Neural progenitor cell (in vitro differentiated cells): ENCODE data around the gene PHF14. TPM values are rescaled to one million over a fixed set of nuclear protein-coding genes. Genes with fewer than 3 reads are reported as not detected.

Experiments used
- DNase-seq: peaks from one replicate; pipeline ENCODE4 v3.0.0-alpha.2; 2016; ENCODE audit warnings: low spot score
- H2AFZ ChIP-seq: fragments of 200-600 bp; sonication (generic); replicated peaks from 2 replicates; pipeline ENCODE4 v1.6.1; 2016; ENCODE audit warnings: antibody characterized with exemption
- H3F3A ChIP-seq: fragments of 200-600 bp; sonication (generic); 2 replicates; pipeline ENCODE4 v1.6.1; 2016; ENCODE audit warnings: antibody characterized with exemption, low read depth
- H3K27ac ChIP-seq: fragments of 200-600 bp; sonication (generic); 2 replicates; pipeline ENCODE4 v1.5.1; 2016; ENCODE audit warnings: mild to moderate bottlenecking
- H3K27me3 ChIP-seq: fragments of 200-600 bp; sonication (generic); 2 replicates; pipeline ENCODE4 v1.6.1; 2016; ENCODE audit warnings: mild to moderate bottlenecking, moderate library complexity
- H3K36me3 ChIP-seq: fragments of 200-600 bp; sonication (generic); 2 replicates; pipeline ENCODE4 v1.5.1; 2016
- H3K4me1 ChIP-seq: fragments of 200-600 bp; sonication (generic); 2 replicates; pipeline ENCODE4 v1.6.1; 2016; ENCODE audit warnings: mixed run types
- H3K4me2 ChIP-seq: fragments of 200-600 bp; sonication (generic); 2 replicates; pipeline ENCODE4 v1.6.1; 2016
- H3K4me3 ChIP-seq: fragments of 200-600 bp; sonication (generic); 2 replicates; pipeline ENCODE4 v1.5.1; 2016
- H3K79me2 ChIP-seq: fragments of 200-600 bp; sonication (generic); 2 replicates; pipeline ENCODE4 v1.6.1; 2016; ENCODE audit warnings: low read depth
- H3K9ac ChIP-seq: fragments of 200-600 bp; sonication (generic); 2 replicates; pipeline ENCODE4 v1.6.1; 2016
- H3K9me3 ChIP-seq: fragments of 200-600 bp; sonication (generic); 2 replicates; pipeline ENCODE4 v1.5.1; 2016; ENCODE audit warnings: low read depth
- H4K20me1 ChIP-seq: fragments of 200-600 bp; sonication (generic); 2 replicates; pipeline ENCODE4 v1.6.1; 2016; ENCODE audit warnings: low read depth
- H3K27ac Mint-ChIP-seq: 3 replicates; pipeline ENCODE4 v1.8.0; 2021; ENCODE audit warnings: mixed read lengths
- H3K27me3 Mint-ChIP-seq: 2 replicates; pipeline ENCODE4 v1.8.0; 2022; ENCODE audit warnings: low read depth, mild to moderate bottlenecking, inconsistent platforms, moderate library complexity, mixed read lengths; ENCODE audit not compliant: insufficient read depth
- H3K36me3 Mint-ChIP-seq: 3 replicates; pipeline ENCODE4 v1.8.0; 2021; ENCODE audit warnings: mixed read lengths
- H3K4me1 Mint-ChIP-seq: 3 replicates; pipeline ENCODE4 v1.8.0; 2021; ENCODE audit warnings: mixed read lengths
- H3K4me3 Mint-ChIP-seq: 3 replicates; pipeline ENCODE4 v1.8.0; 2021; ENCODE audit warnings: mild to moderate bottlenecking, moderate library complexity, mixed read lengths
- H3K9me3 Mint-ChIP-seq: 3 replicates; pipeline ENCODE4 v1.8.0; 2020; ENCODE audit warnings: mixed read lengths
- CTCF ChIP-seq: fragments of 200-600 bp; sonication (generic); IDR thresholded peaks from 2 replicates; pipeline ENCODE4 v1.5.1; 2017; ENCODE audit warnings: antibody characterized with exemption, mild to moderate bottlenecking
- EZH2 ChIP-seq: fragments of 200-600 bp; sonication (generic); IDR thresholded peaks from 2 replicates; pipeline ENCODE4 v1.6.1; 2017; ENCODE audit warnings: antibody characterized with exemption, mild to moderate bottlenecking, moderate library complexity
- EZH2phosphoT487 ChIP-seq: fragments of 200-600 bp; sonication (generic); IDR thresholded peaks from 2 replicates; pipeline ENCODE4 v1.6.1; 2017; ENCODE audit warnings: antibody characterized with exemption
- total RNA-seq: library from RNA; depleted of rRNA; stranded (reverse); fragments of >200 nt; gene quantifications from 2 replicates; pipeline ENCODE4 v1.2.3, GENCODE V29; 2015; ENCODE audit warnings: low replicate concordance

PHF14 gene
- total RNA-seq, 1 donor from 2014 or later, result 80.4 TPM

DNA sequence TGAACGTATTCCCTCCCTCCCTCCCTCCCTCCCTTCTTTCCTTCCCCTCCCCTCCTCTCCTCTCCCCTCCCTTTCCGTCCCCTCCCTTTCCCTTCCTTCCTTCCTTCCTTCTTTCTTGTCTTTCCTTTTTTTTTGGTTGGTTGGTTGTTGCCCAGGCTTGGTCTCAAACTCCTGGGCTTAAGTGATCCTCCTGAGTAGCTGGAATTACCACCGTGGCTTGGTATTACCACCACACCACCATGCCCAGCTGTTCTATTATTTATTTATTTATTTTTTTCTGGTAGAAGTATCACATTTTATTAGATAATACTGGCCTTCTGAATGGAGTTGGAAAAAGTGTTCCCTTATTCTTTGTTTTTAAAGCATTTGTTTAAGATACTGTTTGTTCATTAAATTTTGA is 95.9 kb downstream of the PHF14 start:
- H3K36me3 ChIP-seq, result no peaks in the 10 kb centered on the region

GRCh38 chr7:11077816-11078215 is 104.1 kb downstream of the PHF14 start:
- Mint-ChIP-seq H3K9me3 (no peaks in the 10 kb centered on the region), H3K4me3 (no peak overlapping the region), H3K27ac (no peak overlapping the region), H3K27me3 (no peaks in the 10 kb centered on the region), H3K4me1 (peaks cover 5% of the 10 kb centered on the region), H3K36me3 (peaks cover 15% of the 10 kb centered on the region)
- Histone ChIP-seq H3K27ac (no peak overlapping the region), H3F3A (peaks cover 7% of the 10 kb centered on the region), H3K79me2 (no peaks in the 10 kb centered on the region), H2AFZ (no peak overlapping the region), H4K20me1 (no peaks in the 10 kb centered on the region), H3K27me3 (no peaks in the 10 kb centered on the region), H3K36me3 (no peaks in the 10 kb centered on the region), H3K4me2 (no peak overlapping the region), H3K4me3 (no peak overlapping the region), H3K9ac (no peak overlapping the region), H3K9me3 (no peaks in the 10 kb centered on the region), H3K4me1 (peaks cover 5% of the 10 kb centered on the region)
- no peak for DNase-seq
- TF ChIP-seq EZH2phosphoT487 (no peak), CTCF (no peak), EZH2 (no peak)

More for the DNA sequence above, 95.9 kb downstream of the PHF14 start:
- Mint-ChIP-seq H3K27me3 (no peaks in the 10 kb centered on the region), H3K9me3 (no peaks in the 10 kb centered on the region), H3K36me3 (peaks cover 17% of the 10 kb centered on the region), H3K27ac (no peak overlapping the region), H3K4me3 (no peak overlapping the region), H3K4me1 (no peaks in the 10 kb centered on the region)
- H3K4me3 ChIP-seq, result no peak overlapping the region
- H3K9me3 ChIP-seq, result no peaks in the 10 kb centered on the region
- no peak overlapping the region for H3K9ac ChIP-seq
- H4K20me1 ChIP-seq, result no peaks in the 10 kb centered on the region
- H3F3A ChIP-seq, result no peaks in the 10 kb centered on the region
- H3K27me3 ChIP-seq, result no peaks in the 10 kb centered on the region
- no peak overlapping the region for H2AFZ ChIP-seq
- no peaks in the 10 kb centered on the region for H3K79me2 ChIP-seq
- no peaks in the 10 kb centered on the region for H3K4me1 ChIP-seq
- no peak for TF ChIP-seq CTCF
- no peak for TF ChIP-seq EZH2
- TF ChIP-seq EZH2phosphoT487, result no peak
- H3K4me2 ChIP-seq, result no peak overlapping the region
- H3K27ac ChIP-seq, result no peak overlapping the region
- DNase-seq, result no peak

- H3K4me3 ChIP-seq, result no peak overlapping the region
- H3K36me3 ChIP-seq, result no peaks in the 10 kb centered on the region
- Mint-ChIP-seq H3K36me3 (peaks cover 14% of the 10 kb centered on the region), H3K9me3 (no peaks in the 10 kb centered on the region), H3K27me3 (no peaks in the 10 kb centered on the region), H3K27ac (no peak overlapping the region), H3K4me3 (no peak overlapping the region), H3K4me1 (peaks cover 7% of the 10 kb centered on the region)
- DNase-seq, result no peak
- peaks cover 11% of the 10 kb centered on the region for H3F3A ChIP-seq
- TF ChIP-seq EZH2, result no peak
- no peak for TF ChIP-seq EZH2phosphoT487
- no peak overlapping the region for H3K9ac ChIP-seq
- no peaks in the 10 kb centered on the region for H3K79me2 ChIP-seq
- no peak overlapping the region for H3K4me2 ChIP-seq
- H3K4me1 ChIP-seq, result peaks cover 9% of the 10 kb centered on the region
- no peaks in the 10 kb centered on the region for H3K27me3 ChIP-seq
- H3K27ac ChIP-seq, result no peak overlapping the region
- no peaks in the 10 kb centered on the region for H3K9me3 ChIP-seq
- no peak overlapping the region for H2AFZ ChIP-seq
- H4K20me1 ChIP-seq, result no peaks in the 10 kb centered on the region
Observed at GRCh38 chr7:11078247-11078834, 104.7 kb downstream of the PHF14 start.

DNA sequence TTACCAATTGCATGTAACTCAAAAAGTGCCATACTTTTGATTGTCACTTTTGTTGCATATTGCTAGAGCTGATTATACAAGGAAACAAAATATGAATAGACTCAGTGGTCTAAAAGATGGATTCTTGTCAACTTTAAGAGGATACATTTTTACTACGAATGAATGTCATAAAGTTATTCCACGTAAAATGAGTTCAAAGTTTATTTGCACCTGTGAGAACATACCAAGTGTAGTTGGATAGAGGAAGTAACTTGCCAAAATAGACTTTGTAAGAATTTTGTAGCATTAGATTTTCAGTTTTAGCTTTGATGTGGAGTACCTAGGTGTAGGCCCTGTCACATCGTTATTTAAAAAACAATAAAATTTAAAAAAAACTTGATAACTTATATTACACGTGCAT is 106.2 kb downstream of the PHF14 start:
- H3K4me3 ChIP-seq, result no peak overlapping the region
- H3K9ac ChIP-seq, result no peak overlapping the region
- H3K4me2 ChIP-seq, result no peak overlapping the region
- no peaks in the 10 kb centered on the region for H3K27me3 ChIP-seq
- no peak for DNase-seq
- peaks cover 11% of the 10 kb centered on the region for H3F3A ChIP-seq
- Mint-ChIP-seq H3K4me3 (no peak overlapping the region), H3K27ac (no peak overlapping the region), H3K36me3 (peaks cover 12% of the 10 kb centered on the region), H3K4me1 (peaks cover 7% of the 10 kb centered on the region), H3K27me3 (no peaks in the 10 kb centered on the region), H3K9me3 (no peaks in the 10 kb centered on the region)
- no peak for TF ChIP-seq CTCF
- no peak for TF ChIP-seq EZH2phosphoT487
- no peak for TF ChIP-seq EZH2
- peaks cover 9% of the 10 kb centered on the region for H3K4me1 ChIP-seq
- no peaks in the 10 kb centered on the region for H3K9me3 ChIP-seq
- no peaks in the 10 kb centered on the region for H3K36me3 ChIP-seq
- H2AFZ ChIP-seq, result no peak overlapping the region
- H3K27ac ChIP-seq, result no peak overlapping the region
- H3K79me2 ChIP-seq, result no peaks in the 10 kb centered on the region
- no peaks in the 10 kb centered on the region for H4K20me1 ChIP-seq
